Rectal smooth muscle tissue (tissue), 1 donor: ENCODE results near the gene INO80D.
"Not testable (repeated sequence)": the region's sequence is repeated elsewhere in the genome, so short reads cannot be mapped to it uniquely, and the experiment has no call there.

Source experiments
- H3K27ac ChIP-seq: one replicate; pipeline ENCODE4 v1.7.0; 2013; ENCODE audit warnings: low read depth, low read length, inconsistent platforms
- H3K27me3 ChIP-seq: one replicate; pipeline ENCODE4 v1.7.0; 2013; ENCODE audit warnings: low read length; ENCODE audit not compliant: control insufficient read depth, insufficient read depth
- H3K36me3 ChIP-seq: one replicate; pipeline ENCODE4 v1.7.0; 2013; ENCODE audit warnings: low read length; ENCODE audit not compliant: control insufficient read depth, insufficient read depth
- H3K4me1 ChIP-seq: one replicate; pipeline ENCODE4 v1.7.0; 2013; ENCODE audit warnings: low read length; ENCODE audit not compliant: control insufficient read depth, insufficient read depth
- H3K4me3 ChIP-seq: one replicate; pipeline ENCODE4 v1.7.0; 2013; ENCODE audit warnings: low read length
- H3K9ac ChIP-seq: one replicate; pipeline ENCODE4 v1.7.0; 2013; ENCODE audit warnings: low read length

INO80D gene

GRCh38 chr2:206004004-206004693, 81.8 kb downstream of the INO80D start:
- Histone ChIP-seq H3K4me3 (no peak overlapping the region), H3K27me3 (no peaks in the 10 kb centered on the region), H3K9ac (no peak overlapping the region), H3K27ac (no peak overlapping the region), H3K4me1 (no peaks in the 10 kb centered on the region), H3K36me3 (peaks cover 25% of the 10 kb centered on the region)

- no peaks in the 10 kb centered on the region for H3K27me3 ChIP-seq
- H3K4me3 ChIP-seq = no peak overlapping the region
- H3K4me1 ChIP-seq = no peaks in the 10 kb centered on the region
- no peak overlapping the region for H3K9ac ChIP-seq
- H3K36me3 ChIP-seq = peaks cover 25% of the 10 kb centered on the region
- H3K27ac ChIP-seq = no peak overlapping the region
These were observed 83.5 kb downstream of the INO80D start for GRCh38 chr2:206002440-206002839.

DNA sequence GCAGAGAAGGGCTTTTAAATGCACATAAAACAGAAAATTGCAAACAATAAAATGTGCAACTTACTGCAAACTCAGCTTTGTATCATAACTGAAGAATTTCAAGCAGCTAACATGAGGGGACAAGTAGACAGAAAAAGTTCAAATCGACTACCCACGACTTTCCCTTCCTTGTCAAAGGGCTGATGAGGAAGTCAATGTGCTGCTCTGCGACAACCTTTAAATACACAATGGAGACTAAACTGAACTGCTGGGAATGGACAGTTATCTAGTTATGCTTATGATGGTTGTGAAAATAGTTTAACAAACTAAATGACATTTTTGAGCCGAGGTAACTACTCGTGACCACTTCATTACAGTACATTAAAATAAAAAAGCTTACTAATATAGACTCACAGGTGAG, 84.1 kb downstream of the INO80D start:
- H3K4me1 ChIP-seq = no peaks in the 10 kb centered on the region
- H3K36me3 ChIP-seq = peaks cover 21% of the 10 kb centered on the region
- no peak overlapping the region for H3K9ac ChIP-seq
- no peaks in the 10 kb centered on the region for H3K27me3 ChIP-seq
- H3K27ac ChIP-seq = no peak overlapping the region
- no peak overlapping the region for H3K4me3 ChIP-seq

DNA sequence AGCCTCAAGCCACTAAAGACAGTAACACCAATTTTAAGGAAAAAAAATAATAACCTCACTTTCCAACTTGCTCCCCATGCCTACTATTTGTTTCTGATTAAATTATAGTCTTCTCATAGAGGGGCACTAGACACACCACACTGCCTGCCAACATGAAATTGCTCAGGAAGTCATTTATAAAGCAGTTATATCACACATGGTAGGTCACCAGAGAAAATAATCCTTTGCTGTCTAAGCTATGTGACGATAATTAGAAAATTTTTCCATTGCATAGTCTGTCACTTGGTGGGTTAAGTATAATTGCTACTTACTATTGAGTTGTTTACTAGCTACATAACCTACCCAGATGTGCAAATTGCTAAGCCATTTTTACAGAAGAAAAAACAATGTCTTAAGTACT, 85.2 kb downstream of the INO80D start:
- Histone ChIP-seq H3K36me3 (peaks cover 18% of the 10 kb centered on the region), H3K27me3 (no peaks in the 10 kb centered on the region), H3K4me3 (no peak overlapping the region), H3K4me1 (no peaks in the 10 kb centered on the region), H3K27ac (no peak overlapping the region), H3K9ac (no peak overlapping the region)

GRCh38 chr2:205998583-205998982, 87.4 kb downstream of the INO80D start:
- H3K4me1 ChIP-seq = no peaks in the 10 kb centered on the region
- no peak overlapping the region for H3K4me3 ChIP-seq
- H3K9ac ChIP-seq = no peak overlapping the region
- H3K27me3 ChIP-seq = no peaks in the 10 kb centered on the region
- peaks cover 2% of the 10 kb centered on the region for H3K36me3 ChIP-seq
- no peak overlapping the region for H3K27ac ChIP-seq

DNA sequence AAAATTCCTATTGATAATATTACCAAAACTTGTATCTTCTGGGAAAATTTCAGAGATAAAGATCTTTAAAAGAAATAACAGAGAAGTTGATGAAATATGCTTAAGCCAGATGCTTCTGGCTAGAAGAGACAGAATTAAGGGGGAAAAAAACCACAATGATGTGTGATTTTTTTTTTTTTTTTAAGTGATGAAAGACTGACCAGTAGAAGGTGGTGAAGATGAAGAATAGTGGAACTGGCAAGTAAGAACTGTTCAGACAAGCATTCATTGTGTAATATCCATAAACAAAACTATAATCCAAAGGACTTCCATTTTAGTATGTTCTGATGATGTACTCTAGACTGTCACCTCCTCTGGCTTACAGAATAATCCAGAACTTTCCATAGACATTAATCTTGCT, 89.8 kb downstream of the INO80D start:
- no peaks in the 10 kb centered on the region for H3K4me1 ChIP-seq
- no peak overlapping the region for H3K4me3 ChIP-seq
- H3K9ac ChIP-seq = no peak overlapping the region
- no peak overlapping the region for H3K27ac ChIP-seq
- peaks cover 2% of the 10 kb centered on the region for H3K36me3 ChIP-seq
- no peaks in the 10 kb centered on the region for H3K27me3 ChIP-seq

DNA sequence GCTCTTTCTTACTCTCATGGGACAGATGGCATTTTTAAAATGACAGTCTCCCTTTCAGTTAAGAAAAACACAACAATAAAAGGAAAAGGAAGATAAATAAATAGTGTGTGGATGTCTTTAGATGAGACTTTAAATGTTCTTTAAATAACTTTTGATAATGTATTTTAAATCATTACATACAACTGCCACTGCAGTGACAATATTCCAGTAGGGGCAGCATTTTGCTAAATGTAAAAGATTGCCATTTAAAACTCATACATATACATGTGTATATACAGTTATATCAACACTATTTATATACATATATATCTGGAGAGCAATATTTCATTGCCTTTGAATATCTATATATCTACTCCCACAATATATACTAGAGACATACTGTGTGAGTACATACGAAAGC, 90.7 kb downstream of the INO80D start:
- Histone ChIP-seq H3K9ac (no peak overlapping the region), H3K36me3 (peaks cover 1% of the 10 kb centered on the region), H3K4me1 (no peaks in the 10 kb centered on the region), H3K4me3 (no peak overlapping the region), H3K27ac (no peak overlapping the region), H3K27me3 (no peaks in the 10 kb centered on the region)

- Histone ChIP-seq H3K27me3 (no peaks in the 10 kb centered on the region), H3K27ac (no peak overlapping the region), H3K4me3 (no peak overlapping the region), H3K9ac (no peak overlapping the region), H3K36me3 (no peaks in the 10 kb centered on the region), H3K4me1 (no peaks in the 10 kb centered on the region)
These were observed 91.6 kb downstream of the INO80D start for GRCh38 chr2:205994344-205994743.

GRCh38 chr2:205990104-205990503, 95.9 kb downstream of the INO80D start:
- H3K27me3 ChIP-seq = no peaks in the 10 kb centered on the region
- H3K4me1 ChIP-seq = no peaks in the 10 kb centered on the region
- no peak overlapping the region for H3K9ac ChIP-seq
- H3K27ac ChIP-seq = no peak overlapping the region
- no peaks in the 10 kb centered on the region for H3K36me3 ChIP-seq
- no peak overlapping the region for H3K4me3 ChIP-seq

DNA sequence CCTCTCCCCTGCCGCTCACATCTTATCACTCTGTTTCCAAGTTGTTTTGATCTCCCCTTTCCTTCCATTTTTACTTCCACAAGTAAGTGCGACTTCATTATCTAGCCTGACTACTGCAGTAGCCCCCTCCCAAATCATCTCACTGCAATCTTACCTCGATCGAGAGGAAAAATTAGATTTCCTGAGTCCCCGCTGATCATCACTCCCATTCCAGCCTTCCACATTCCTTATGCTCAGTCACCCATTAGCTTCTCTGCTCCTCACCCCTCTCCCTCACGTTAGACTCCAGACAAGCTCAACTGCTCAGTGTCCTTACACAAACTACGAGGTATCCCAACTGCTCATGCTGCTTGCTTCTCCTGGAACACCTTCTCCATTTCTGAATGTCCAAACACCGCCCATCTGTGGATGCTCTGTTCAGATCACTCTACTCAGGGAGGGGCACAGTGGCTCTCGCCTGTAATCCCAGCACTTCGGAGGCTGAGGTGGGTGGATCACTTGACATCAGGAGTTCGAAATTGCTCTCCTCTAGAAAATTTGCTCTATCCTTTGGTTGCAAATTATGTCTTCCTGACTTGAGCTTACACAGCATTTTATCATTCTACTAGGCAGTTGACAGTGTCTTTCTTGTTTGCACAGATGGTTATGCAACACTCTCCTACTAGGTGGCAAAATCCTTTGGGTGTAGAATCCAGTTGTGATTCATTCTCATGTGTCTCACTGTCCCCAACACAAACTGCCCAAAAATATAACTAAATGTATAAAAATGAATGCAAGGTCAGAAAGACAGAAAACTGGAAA, 96.5 kb downstream of the INO80D start:
- Histone ChIP-seq H3K4me1 (no peaks in the 10 kb centered on the region), H3K27me3 (no peaks in the 10 kb centered on the region), H3K4me3 (no peak overlapping the region), H3K27ac (no peak overlapping the region), H3K36me3 (no peaks in the 10 kb centered on the region), H3K9ac (no peak overlapping the region)

DNA sequence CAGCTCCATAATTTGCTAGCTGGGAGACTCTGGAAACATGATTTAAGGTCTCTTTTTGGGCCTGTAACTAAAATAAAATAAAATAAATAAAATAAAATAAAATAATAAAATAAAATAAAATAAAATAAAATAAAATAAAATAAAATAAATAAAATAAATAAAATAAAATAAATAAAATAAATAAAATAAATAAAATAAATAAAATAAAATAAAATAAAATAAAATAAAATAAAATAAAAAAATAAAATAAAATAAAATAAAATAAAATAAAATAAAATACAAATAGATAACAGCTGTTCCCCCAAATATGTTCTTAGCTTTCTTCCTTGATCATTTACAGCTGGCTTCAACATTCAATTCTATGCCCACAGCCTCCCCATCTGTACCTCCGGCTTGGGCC, 97.3 kb downstream of the INO80D start:
- not testable (repeated sequence) for H3K36me3 ChIP-seq, H3K27me3 ChIP-seq, H3K9ac ChIP-seq, H3K27ac ChIP-seq, H3K4me1 ChIP-seq, H3K4me3 ChIP-seq

- Histone ChIP-seq H3K4me3 (no peak overlapping the region), H3K9ac (no peak overlapping the region), H3K27ac (no peak overlapping the region), H3K27me3 (no peaks in the 10 kb centered on the region), H3K36me3 (no peaks in the 10 kb centered on the region), H3K4me1 (no peaks in the 10 kb centered on the region)
These were observed 97.7 kb downstream of the INO80D start for GRCh38 chr2:205988274-205988673.

- H3K36me3 ChIP-seq, H3K4me1 ChIP-seq, H3K27ac ChIP-seq, H3K27me3 ChIP-seq, H3K4me3 ChIP-seq, H3K9ac ChIP-seq: not testable (repeated sequence)
These were observed 99.6 kb downstream of the INO80D start for GRCh38 chr2:205986334-205986733.
